RWPE2 (cell line): ENCODE measurements around the gene APC2.

Experiments used
- ATAC-seq: fragments of 200-7000 bp; cut with Tn5 transposase; 3 replicates; pipeline ENCODE4 v1.9.1; 2021; ENCODE audit warnings: low read depth
- DNase-seq: peaks from one replicate; pipeline ENCODE4 v3.0.0-alpha.2; 2020; ENCODE audit warnings: low spot score
- H3K27ac ChIP-seq: fragments of 450-650 bp; 2 replicates; pipeline ENCODE4 v1.5.1; 2017; ENCODE audit warnings: mild to moderate bottlenecking; ENCODE audit not compliant: poor library complexity, severe bottlenecking
- H3K27me3 ChIP-seq: fragments of 250-450 bp; sonication (Bioruptor Pico); 2 replicates; pipeline ENCODE4 v1.5.1; 2021; ENCODE audit warnings: mild to moderate bottlenecking, moderate library complexity; ENCODE audit not compliant: insufficient read depth, poor library complexity, severe bottlenecking
- H3K36me3 ChIP-seq: fragments of 250-450 bp; sonication (Bioruptor Pico); 2 replicates; pipeline ENCODE4 v1.5.1; 2020; ENCODE audit warnings: low read depth, mild to moderate bottlenecking, moderate library complexity
- H3K4me1 ChIP-seq: fragments of 250-450 bp; sonication (Bioruptor Pico); 2 replicates; pipeline ENCODE4 v1.5.1; 2021; ENCODE audit warnings: mild to moderate bottlenecking, moderate library complexity; ENCODE audit not compliant: insufficient read depth, poor library complexity, severe bottlenecking
- H3K4me3 ChIP-seq: fragments of 250-450 bp; sonication (Bioruptor Pico); 2 replicates; pipeline ENCODE4 v1.5.1; 2021; ENCODE audit warnings: mild to moderate bottlenecking, moderate library complexity; ENCODE audit not compliant: severe bottlenecking
- H3K9me3 ChIP-seq: fragments of 250-450 bp; sonication (Bioruptor Pico); 2 replicates; pipeline ENCODE4 v1.5.1; 2021; ENCODE audit warnings: mild to moderate bottlenecking, moderate library complexity; ENCODE audit not compliant: severe bottlenecking
- CTCF ChIP-seq: fragments of 450-650 bp; IDR thresholded peaks from one replicate; pipeline ENCODE4 v1.5.1; 2017; ENCODE audit warnings: mild to moderate bottlenecking, moderate library complexity; ENCODE audit not compliant: poor library complexity, severe bottlenecking

The APC2 gene

GRCh38 chr19:1470055-1470304 lies 20.1 kb downstream of the APC2 start:
- Histone ChIP-seq H3K9me3 (no peaks in the 10 kb centered on the region), H3K4me1 (peaks cover 5% of the 10 kb centered on the region), H3K27ac (no peak overlapping the region), H3K27me3 (peaks cover 64% of the 10 kb centered on the region), H3K4me3 (peak overlapping the region; percentile 1), H3K36me3 (no peaks in the 10 kb centered on the region)
- no peak for ATAC-seq
- TF ChIP-seq CTCF = no peak
- no peak for DNase-seq

- no peak for TF ChIP-seq CTCF
- DNase-seq (no peak), ATAC-seq (peak; percentile 26; the same call in 2 of the 3 replicates)
- Histone ChIP-seq H3K36me3 (no peaks in the 10 kb centered on the region), H3K4me3 (peak overlapping the region; percentile 1), H3K9me3 (no peaks in the 10 kb centered on the region), H3K27me3 (peaks cover 59% of the 10 kb centered on the region), H3K4me1 (peaks cover 5% of the 10 kb centered on the region), H3K27ac (no peak overlapping the region)
Observed at GRCh38 chr19:1470305-1471009, 20.5 kb downstream of the APC2 start.

GRCh38 chr19:1471010-1471514 lies 21.1 kb downstream of the APC2 start:
- Histone ChIP-seq H3K4me1 (peaks cover 5% of the 10 kb centered on the region), H3K36me3 (no peaks in the 10 kb centered on the region), H3K4me3 (peak overlapping the region; percentile 1), H3K27ac (no peak overlapping the region), H3K9me3 (no peaks in the 10 kb centered on the region), H3K27me3 (peaks cover 56% of the 10 kb centered on the region)
- peak; percentile 7; the same call in 1 of the 3 replicates for ATAC-seq
- no peak for DNase-seq
- TF ChIP-seq CTCF = no peak

- H3K27me3 ChIP-seq = peaks cover 50% of the 10 kb centered on the region
- no peak overlapping the region for H3K27ac ChIP-seq
- ATAC-seq = 0 out of 3 replicates have a peak, but pooled peaks have one; percentile 2
- H3K36me3 ChIP-seq = peaks cover 4% of the 10 kb centered on the region; the same call in 1 of the 2 replicates
- H3K4me3 ChIP-seq = no peak overlapping the region
- no peak for DNase-seq
- H3K9me3 ChIP-seq = no peaks in the 10 kb centered on the region
- no peak for TF ChIP-seq CTCF
- peaks cover 5% of the 10 kb centered on the region for H3K4me1 ChIP-seq
Observed at GRCh38 chr19:1471515-1472160, 21.7 kb downstream of the APC2 start.
